GM19397 (cell line): ENCODE measurements around the gene COPA.
"Not testable (repeated sequence)": the region's sequence is repeated elsewhere in the genome, so short reads cannot be mapped to it uniquely, and the experiment has no call there.

Source experiments
- ATAC-seq: cut with Tn5 transposase; IDR thresholded peaks from one replicate; pipeline ENCODE4 v1.9.1; 2021; ENCODE audit warnings: mild to moderate bottlenecking, moderate library complexity; ENCODE audit not compliant: unreplicated experiment

COPA gene

DNA sequence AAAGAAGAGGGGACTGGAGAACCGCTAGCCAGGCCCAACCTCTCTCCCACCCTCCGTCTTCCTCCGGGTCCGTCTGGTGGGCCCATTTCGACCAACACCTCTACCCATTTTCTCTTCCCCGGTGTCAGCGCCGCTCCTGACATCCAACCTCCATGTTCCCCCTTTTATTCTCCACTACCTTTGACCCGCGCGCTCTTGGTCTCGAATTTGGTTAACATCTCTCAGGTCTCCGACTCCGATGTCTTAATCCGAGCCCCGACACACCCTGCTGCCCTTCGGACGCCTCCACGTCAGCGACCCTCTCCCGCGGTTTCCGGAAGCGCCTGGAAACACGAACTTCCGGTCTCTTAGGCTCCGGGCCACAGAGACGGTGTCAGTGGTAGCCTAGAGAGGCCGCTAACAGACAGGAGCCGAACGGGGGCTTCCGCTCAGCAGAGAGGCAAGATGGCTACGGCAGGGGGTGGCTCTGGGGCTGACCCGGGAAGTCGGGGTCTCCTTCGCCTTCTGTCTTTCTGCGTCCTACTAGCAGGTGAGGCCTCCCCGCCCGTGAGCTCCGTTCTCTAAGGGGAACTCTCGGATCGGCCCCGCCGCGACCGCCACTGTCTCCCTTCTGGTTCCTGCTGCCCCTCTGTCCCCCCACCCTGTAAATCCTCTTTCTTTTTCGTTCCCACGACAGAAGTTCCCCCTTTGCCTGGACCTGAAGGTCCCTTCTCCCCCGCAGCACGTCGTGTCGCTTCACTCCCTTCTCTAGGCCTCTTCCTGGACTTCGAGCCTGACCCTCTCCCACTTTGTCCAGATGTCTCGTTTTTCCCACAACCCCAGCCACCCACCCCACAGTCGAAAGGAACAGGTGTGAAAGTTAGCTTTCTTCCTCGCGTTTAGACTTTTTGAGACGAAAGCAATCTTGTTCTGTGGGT is at the start of gene COPA, which contains the start of gene NCSTN:
Gene COPA (minus strand): TSS at position 298 of the 917 bp plus-strand sequence. CDS start 80 bp downstream, at position 218.
Gene NCSTN (plus strand): TSS at position 431 of the 917 bp plus-strand sequence. CDS start 14 bp downstream, at position 445.
- peak; percentile 93 for ATAC-seq

GRCh38 chr1:160388406-160388805 is 45.4 kb upstream of the COPA start:
- not testable (repeated sequence) for ATAC-seq

- ATAC-seq = not testable (repeated sequence)
Measured at GRCh38 chr1:160384812-160385211, 41.8 kb upstream of the COPA start.

DNA sequence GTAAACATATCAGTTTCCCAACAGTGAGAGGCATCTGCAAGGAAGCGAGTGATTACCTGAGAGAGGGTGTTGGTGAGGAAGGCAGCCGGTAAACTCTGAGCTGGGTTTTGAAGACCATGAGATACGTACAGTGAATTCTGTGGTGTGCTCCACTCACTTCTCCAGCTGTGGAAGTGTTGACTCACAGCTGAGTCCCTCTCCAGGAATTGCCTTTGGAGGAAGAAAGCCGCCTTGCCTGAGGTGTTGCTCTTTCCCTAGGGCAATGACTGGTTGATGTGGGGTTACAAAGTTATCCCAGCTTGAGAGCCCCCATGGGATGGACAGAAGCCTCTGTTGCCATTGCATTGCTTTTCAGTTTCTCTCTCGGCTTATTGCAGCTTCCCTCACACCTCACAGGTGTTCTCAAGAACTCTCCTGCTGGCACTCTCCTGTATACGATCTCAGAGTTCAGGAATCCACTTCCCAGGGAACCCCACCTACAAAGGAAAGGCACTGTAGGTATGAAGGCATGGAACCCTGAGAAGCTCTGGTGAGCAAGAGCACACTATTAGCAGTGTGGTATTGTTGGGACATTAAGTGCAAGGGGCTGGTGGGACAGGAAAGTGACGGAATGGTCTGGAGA is 34.6 kb upstream of the COPA start:
- ATAC-seq = no peak

- ATAC-seq = no peak
Measured at GRCh38 chr1:160376525-160377131, 33.6 kb upstream of the COPA start.

DNA sequence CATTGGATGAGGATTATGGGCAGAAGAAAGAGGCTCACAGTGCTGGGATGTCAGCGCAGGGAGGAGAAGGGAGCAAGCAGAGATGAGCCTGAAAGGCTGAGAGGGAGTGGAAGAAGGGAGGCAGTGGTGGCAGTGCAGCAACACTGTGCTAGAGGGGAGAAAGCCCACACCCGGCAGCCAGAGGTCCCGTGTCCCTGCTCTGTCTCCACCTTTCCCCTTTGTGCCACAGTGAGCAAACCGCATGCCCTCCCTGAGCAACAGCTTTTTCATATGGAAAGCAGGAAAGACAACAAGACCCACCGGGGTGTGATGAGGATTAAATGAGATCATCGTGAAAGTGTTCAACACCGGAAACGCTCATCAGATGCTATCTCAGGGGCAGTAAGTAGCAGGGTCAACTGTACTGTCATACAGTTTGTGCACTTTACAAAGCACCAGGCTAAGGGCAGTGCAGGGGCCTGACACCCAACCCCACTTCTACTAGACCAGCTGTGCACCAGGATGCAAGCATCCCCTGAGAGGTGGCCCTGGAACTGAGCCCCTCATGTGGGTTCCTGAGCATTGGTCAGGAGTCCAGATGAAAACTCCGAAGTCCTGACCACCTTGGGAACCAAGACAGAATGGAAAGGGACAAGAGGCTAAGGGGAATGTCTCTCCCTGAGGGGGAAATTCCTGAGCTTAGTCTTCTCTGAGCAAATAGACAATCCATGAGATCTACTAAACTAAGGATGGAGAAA is 32.9 kb upstream of the COPA start:
- no peak for ATAC-seq

- no peak for ATAC-seq
Measured at GRCh38 chr1:160374306-160375110, 31.5 kb upstream of the COPA start.

DNA sequence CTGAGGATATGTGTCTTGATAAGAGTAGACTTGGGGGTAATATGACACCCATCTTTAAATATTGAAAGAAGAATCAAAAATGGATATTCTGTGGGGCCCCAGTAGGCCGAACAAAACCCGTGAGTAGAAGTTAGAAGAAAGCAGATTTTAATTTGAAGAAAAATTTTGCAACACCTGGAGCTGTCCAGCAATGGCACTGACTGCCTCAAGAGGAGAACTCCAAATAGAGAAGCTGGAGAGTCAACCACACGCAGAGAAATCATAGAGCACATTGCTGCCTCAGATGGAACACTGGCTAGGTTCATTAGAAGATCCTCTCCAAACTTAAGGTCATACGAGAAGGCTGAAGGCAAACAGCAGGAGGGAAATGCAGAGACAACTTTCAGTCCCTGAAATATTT is 30.6 kb upstream of the COPA start:
- ATAC-seq = no peak

DNA sequence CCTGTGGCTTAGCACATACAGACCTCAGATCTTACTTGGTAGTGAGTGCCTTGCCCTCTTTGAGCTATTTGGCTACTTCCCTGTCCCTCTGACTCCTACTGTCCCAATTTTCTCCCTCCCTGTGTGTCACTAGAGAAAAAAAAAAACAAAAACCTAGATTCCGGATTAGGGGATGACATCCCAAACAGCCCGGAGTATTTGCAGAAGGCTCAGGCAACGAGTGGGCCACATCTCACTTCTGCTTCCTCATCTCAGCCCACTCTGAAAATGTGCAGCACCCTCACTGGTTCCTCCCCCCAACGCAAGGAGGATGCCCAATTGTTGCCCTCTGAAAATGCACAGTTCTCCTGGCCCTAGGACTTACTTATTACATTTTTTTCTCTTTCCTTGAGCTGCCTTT is 28.7 kb upstream of the COPA start:
- ATAC-seq = no peak

- no peak for ATAC-seq
Measured at GRCh38 chr1:160371346-160371631, 28.2 kb upstream of the COPA start.

DNA sequence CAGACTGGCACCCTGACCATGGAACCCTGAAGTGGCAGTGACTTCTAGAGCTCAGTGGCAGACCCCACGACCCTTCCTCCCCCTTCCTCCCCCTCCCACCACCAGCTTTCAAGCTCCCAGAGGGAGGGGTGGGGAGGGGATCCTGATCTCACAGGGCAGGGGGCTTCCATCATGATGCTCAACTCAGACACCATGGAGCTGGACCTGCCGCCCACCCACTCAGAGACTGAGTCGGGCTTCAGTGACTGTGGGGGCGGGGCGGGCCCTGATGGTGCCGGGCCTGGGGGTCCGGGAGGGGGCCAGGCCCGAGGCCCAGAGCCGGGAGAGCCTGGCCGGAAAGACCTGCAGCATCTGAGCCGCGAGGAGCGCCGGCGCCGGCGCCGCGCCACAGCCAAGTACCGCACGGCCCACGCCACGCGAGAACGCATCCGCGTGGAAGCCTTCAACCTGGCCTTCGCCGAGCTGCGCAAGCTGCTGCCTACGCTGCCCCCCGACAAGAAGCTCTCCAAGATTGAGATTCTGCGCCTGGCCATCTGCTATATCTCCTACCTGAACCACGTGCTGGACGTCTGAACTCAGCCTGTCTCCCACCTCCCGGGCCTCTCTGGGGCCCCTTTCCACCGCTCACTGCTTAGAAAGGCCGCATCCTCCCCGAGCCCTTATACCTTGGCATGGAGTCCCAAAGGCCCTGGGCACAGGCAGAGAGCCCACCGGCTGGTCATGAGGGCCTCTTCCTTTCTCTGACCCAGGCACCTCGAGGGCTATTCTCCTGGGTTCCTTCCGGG is 27.7 kb upstream of the COPA start:
- ATAC-seq = no peak

DNA sequence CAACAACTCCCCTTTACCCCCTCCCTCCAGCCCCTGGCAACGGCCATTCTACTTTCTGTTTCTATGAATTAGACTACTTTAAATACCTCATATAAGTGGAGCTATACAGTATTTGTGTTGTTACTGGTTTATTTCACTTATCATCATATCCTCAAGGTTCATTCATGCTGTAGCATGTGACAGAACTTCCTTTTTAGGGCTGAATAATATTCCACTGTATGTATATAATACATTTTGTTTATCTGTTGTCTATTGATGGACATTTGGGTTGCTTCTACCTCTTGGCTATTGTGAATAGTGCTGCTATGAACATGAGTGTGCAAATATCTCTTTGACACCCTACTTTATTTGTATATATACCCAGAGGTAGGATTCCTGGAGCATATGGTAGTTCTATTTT is 26.0 kb upstream of the COPA start:
- no peak for ATAC-seq

- no peak for ATAC-seq
Measured at GRCh38 chr1:160367934-160368923, 25.2 kb upstream of the COPA start.

- ATAC-seq = no peak
Measured at GRCh38 chr1:160367516-160367900, 24.5 kb upstream of the COPA start.

- ATAC-seq = no peak
Measured at GRCh38 chr1:160366731-160367515, 23.9 kb upstream of the COPA start, which contains the start of gene NHLH1. TSS of gene NHLH1 (plus strand) at chr1:160367071. CDS start at chr1:160370732, 3,661 bp downstream.

DNA sequence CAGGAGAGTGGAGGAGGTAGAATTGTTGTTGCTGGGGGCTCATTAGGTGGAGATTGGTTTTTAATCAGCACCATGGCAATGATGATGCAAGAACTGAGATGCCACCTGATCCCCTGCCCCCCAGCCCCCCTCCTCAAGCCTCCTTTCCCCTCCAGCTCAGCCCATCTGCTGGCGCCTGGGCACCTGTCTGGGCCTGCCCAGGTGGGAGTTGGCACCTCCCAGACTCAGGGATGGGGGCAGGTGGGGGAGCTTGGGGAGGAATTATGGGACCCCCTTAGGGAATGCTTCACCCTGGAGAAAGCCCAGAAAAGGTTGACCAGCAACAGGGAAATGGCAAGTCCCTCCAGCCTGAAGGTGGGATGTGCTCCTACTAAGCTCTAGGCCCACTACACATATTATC is 22.3 kb upstream of the COPA start:
- ATAC-seq = no peak

DNA sequence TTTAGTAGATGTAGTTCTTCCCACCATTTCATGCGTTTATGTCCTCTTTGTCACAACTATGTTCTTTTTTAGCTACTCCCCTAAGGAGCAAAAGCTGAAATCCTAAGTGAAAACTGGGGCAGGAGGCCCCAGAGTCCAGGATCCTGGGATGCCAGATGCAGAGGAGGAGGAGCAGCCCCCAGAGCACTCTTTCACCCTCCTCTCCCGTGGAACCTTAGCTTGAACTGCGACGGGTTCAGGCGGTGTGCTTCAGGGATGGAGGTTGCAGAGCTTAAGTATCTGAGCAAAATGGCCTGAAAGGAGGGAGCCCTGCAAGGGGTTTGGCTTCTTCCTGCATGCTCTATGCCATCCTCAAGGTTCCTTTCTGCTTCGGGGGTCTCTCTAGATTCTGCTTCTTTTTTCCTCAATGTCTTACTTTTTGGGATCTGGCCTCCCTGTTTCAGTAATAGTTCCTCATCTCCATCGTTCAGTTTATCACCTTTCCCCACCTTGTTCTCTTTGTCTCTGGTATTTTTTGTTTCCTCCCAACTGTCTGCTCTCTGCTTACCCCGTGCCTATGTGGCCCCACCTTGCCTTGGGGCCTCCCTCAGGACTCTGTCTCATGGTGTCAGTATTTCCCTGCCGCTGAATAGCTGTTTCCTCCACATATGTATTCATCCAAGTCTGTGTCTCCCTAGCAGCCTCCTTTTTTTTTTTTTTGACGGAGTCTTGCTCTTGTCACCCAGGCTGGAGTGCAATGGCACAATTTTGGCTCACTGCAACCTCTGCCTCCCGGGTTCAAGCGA is 21.1 kb upstream of the COPA start:
- no peak for ATAC-seq
